Heart right ventricle (tissue), 16 donors: ENCODE data around the gene MAGOH. TPM values are rescaled to one million over a fixed set of nuclear protein-coding genes. Genes with fewer than 3 reads are reported as not detected.

ENCODE experiments used
- ATAC-seq, 8 donors: fragments of 200-7000 bp; cut with Tn5 transposase; one replicate each; pipeline ENCODE4 v1.9.1; 2020; ENCODE audit warnings: mild to moderate bottlenecking in 8 of 8, moderate library complexity in 8 of 8, moderate number of reproducible peaks in 1 of 8
- DNase-seq, 2 donors: peaks; one replicate each; pipeline ENCODE4 v3.0.0-alpha.2; 2020
- H3K27ac ChIP-seq, 10 donors: fragments of 200-600 bp; sonication (generic) in 2 of 10; one replicate each; pipeline versions ENCODE4 v1.5.0 to v1.8.0; 2020 to 2022; ENCODE audit warnings: mild to moderate bottlenecking in 3 of 10
- H3K27me3 ChIP-seq, 7 donors: fragments of 200-600 bp; one replicate each; pipeline ENCODE4 v1.8.0; 2021 to 2022; ENCODE audit warnings: mild to moderate bottlenecking in 2 of 7
- H3K36me3 ChIP-seq, 9 donors: fragments of 200-600 bp; sonication (generic) in 1 of 9; one replicate each; pipeline versions ENCODE4 v1.5.0 to v1.8.0; 2020 to 2022; ENCODE audit warnings: mild to moderate bottlenecking in 2 of 9
- H3K4me1 ChIP-seq, 9 donors: fragments of 200-600 bp; sonication (generic) in 1 of 9; one replicate each; pipeline versions ENCODE4 v1.5.0 to v1.8.0; 2020 to 2022; ENCODE audit warnings: mild to moderate bottlenecking in 4 of 9
- H3K4me3 ChIP-seq, 10 donors: fragments of 200-600 bp; sonication (generic) in 2 of 10; one replicate each; pipeline versions ENCODE4 v1.5.0 to v1.8.0; 2020 to 2022; ENCODE audit warnings: mild to moderate bottlenecking in 7 of 10, moderate library complexity in 2 of 10
- H3K9me3 ChIP-seq, 11 donors: fragments of 200-600 bp in 10 of 11; sonication (generic) in 2 of 11; one replicate each; pipeline versions ENCODE4 v1.5.0 to v1.8.0; 2013 to 2022; ENCODE audit warnings: mild to moderate bottlenecking in 2 of 11, control low read depth in 1 of 11, moderate library complexity in 1 of 11
- WGBS, 2 donors: extraction: QIAGEN DNeasy Blood & Tissue Kit; methylation state at CpG; one replicate each; pipeline ENCODE4 v1.1.7; 2013; ENCODE audit warnings: inconsistent platforms in 1 of 2; 5-methylcytosine and 5-hydroxymethylcytosine counted together
- intact Hi-C, 10 donors: fragments of 100-400 bp; cut with DNase I; formaldehyde crosslinking; loops; one replicate each; pipeline versions ENCODE4 v1.11.1 to v1.14.2; 2022
- polyA plus RNA-seq, 2 donors: library from polyadenylated mRNA; stranded (reverse); fragments of 200-250 nt; gene quantifications; one replicate each; pipeline ENCODE4 v1.2.3, GENCODE V29; 2013
- total RNA-seq, 10 donors: library from RNA; stranded (reverse); fragmentation: NEBNext Ultra II Directional in 3 of 10; extraction: Animal tissue kit (Norgen Biotek cat#: 25700) in 3 of 10; gene quantifications; one replicate each; pipeline versions ENCODE4 v1.2.1 to v1.2.4, GENCODE V29; 2021 to 2023
- TF ChIP-seq, protein P1 (sequence below), 9 donors: fragments of 200-600 bp; sonication (generic) in 2 of 9; IDR thresholded peaks; one replicate each; pipeline versions ENCODE4 v1.5.0 to v1.8.0; 2021 to 2022; ENCODE audit warnings: antibody characterized with exemption in 9 of 9, mild to moderate bottlenecking in 5 of 9, moderate library complexity in 1 of 9
- donor health status: Arrhythmogenic right ventricular cardiomyopathy.
- donor health status: ischemic (EF 13 %, LVEDD 7.1; RV severe dilation, severe dysfunction).
- donor health status: healthy with polysubstance abuse.
- donor health status: DM: no; HTN: yes; CAD: no.
- donor health status: DM: no; HTN: no; CAD: no.
- donor health status: ischemic (EF 25% LVEDD 6.9; RV normal size, moderate dysfunction).
- donor health status: ischemic (EF 25% LVEDD 5.7; RV mildly dilated, moderate dysfunction).
- donor health status: healthy.
- donor health status: DM: yes; HTN: yes; CAD: no.
- donor health status: Ischemic cardiomyopathy.
- donor health status: ischemic (EF 35%, LVEDD 5.7; RV mildly dilated, moderate dysfunction).
- donor health status: nonischemic (EF 11% LVEDD 7.7; RV severe dilation, severe dysfunction).
- donor health status: DM: yes; HTN: yes; CAD: no.
- donor health status: PGD.
- donor health status: ischemic (EF 29% LVEDD 5.4; RV normal size, mild dysfunction).
- donor health status: nonischemic (EF 23%, LVEDD 6.1; RV moderate dilation, normal function).

The MAGOH gene
- total and polyA plus RNA-seq, 12 donors = 17.3 to 67.3 (median 22.9) TPM

DNA sequence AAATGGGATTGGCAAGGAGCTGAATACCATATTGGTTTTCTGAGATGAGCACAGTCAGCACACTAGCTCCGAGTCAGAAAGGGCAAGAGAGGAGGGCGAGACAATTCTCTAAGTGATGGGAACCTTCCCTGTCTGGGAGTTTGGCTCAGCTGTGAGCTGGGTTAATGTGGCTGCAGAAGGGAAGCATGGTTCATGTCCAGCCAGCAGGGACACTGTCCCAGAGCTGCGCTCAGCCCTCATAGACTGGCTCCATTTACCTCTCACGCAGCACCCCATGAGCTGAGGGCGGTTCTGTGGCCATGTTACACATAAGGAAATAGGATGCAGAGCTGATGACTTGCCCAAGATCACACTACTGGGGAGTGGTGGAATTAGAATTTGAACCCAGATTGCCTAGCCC, 57.4 kb downstream of the MAGOH start:
- no peaks in the 10 kb centered on the region for H3K27me3 ChIP-seq
- WGBS, 2 donors = 94 to 96% methylated on average over 5 of the region's 5 CpGs
- no peak overlapping the region for H3K4me3 ChIP-seq
- peaks cover 0 to 4% (median 0%) of the 10 kb centered on the region in 11 donors for H3K9me3 ChIP-seq
- intact Hi-C loops = loop anchor here in 7 of 10 donors (5.0 to 10.0 kb wide), 8 partner anchors 116 to 486 kb away; partner anchors contain the start of genes COA7 (in 3 of the 7), ECHDC2 (in 2 of the 7), PODN (in 2 of the 7) and SCP2 (in 2 of the 7)
- H3K4me1 ChIP-seq = peaks cover 0 to 36% (median 14%) of the 10 kb centered on the region in 9 donors
- H3K27ac ChIP-seq = no peak overlapping the region
- TF ChIP-seq, protein P1, sequence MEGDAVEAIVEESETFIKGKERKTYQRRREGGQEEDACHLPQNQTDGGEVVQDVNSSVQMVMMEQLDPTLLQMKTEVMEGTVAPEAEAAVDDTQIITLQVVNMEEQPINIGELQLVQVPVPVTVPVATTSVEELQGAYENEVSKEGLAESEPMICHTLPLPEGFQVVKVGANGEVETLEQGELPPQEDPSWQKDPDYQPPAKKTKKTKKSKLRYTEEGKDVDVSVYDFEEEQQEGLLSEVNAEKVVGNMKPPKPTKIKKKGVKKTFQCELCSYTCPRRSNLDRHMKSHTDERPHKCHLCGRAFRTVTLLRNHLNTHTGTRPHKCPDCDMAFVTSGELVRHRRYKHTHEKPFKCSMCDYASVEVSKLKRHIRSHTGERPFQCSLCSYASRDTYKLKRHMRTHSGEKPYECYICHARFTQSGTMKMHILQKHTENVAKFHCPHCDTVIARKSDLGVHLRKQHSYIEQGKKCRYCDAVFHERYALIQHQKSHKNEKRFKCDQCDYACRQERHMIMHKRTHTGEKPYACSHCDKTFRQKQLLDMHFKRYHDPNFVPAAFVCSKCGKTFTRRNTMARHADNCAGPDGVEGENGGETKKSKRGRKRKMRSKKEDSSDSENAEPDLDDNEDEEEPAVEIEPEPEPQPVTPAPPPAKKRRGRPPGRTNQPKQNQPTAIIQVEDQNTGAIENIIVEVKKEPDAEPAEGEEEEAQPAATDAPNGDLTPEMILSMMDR (IDR thresholded peaks at IDR 0.05) = no peak
- no peaks in the 10 kb centered on the region for H3K36me3 ChIP-seq
- no peak for DNase-seq
- ATAC-seq = no peak

DNA sequence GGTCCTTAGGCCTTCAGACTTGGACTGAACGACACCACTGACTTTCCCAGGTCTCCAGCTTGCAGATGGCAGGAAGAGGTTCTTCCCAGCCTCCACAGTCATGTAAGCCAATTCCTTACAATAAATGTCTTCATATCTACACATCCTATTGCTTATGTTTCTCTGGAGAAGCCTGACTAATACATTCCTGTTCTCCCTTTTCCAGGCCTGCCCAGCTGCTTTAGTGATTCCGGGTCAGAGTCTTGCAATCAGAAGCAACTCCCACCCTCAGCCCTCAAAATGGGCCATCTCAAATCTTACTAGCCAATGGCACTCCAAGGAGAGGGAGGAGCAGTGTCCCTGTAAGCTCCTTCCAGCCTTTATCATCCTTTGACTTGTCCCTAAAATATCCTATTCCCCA, 58.1 kb downstream of the MAGOH start:
- no peak overlapping the region for H3K27ac ChIP-seq
- no peaks in the 10 kb centered on the region for H3K36me3 ChIP-seq
- TF ChIP-seq, protein P1 (IDR thresholded peaks at IDR 0.05) = no peak
- WGBS, 2 donors = 66 to 74% methylated on average over 2 of the region's 2 CpGs
- no peaks in the 10 kb centered on the region for H3K9me3 ChIP-seq
- no peak overlapping the region for H3K4me3 ChIP-seq
- no peaks in the 10 kb centered on the region for H3K27me3 ChIP-seq
- no peak for ATAC-seq
- peaks cover 0 to 36% (median 15%) of the 10 kb centered on the region in 9 donors for H3K4me1 ChIP-seq
- no peak for DNase-seq
- intact Hi-C loops = loop anchor here in 7 of 10 donors (5.0 to 10.0 kb wide), 8 partner anchors 115 to 485 kb away; partner anchors contain the start of genes COA7 (in 3 of the 7), ECHDC2 (in 2 of the 7), PODN (in 2 of the 7) and SCP2 (in 2 of the 7)

Other genes with a start within 250 kb of the MAGOH start
- gene PODN, start 176.3 kb downstream of the MAGOH start, total RNA-seq = 10 to 100 TPM; 11.2 to 27.4 (median 15.4) TPM
- 10 to 100 TPM; 11.4 to 17.3 TPM for gene PODN, start 176.3 kb downstream of the MAGOH start, polyA plus RNA-seq
- 1 to 10 TPM in 1 of 10 donors, under 1 TPM in 9; 0.12 to 2.0 (median 0.42) TPM for gene SLC1A7, start 95.9 kb downstream of the MAGOH start, total RNA-seq
- under 1 TPM; 0.04 to 0.66 TPM for gene SLC1A7, start 95.9 kb downstream of the MAGOH start, polyA plus RNA-seq
- 10 to 100 TPM; 29.3 to 48.7 (median 37.5) TPM for gene CPT2, start 41.7 kb downstream of the MAGOH start, total RNA-seq
- 10 to 100 TPM; 10.3 to 12.2 TPM for gene CPT2, start 41.7 kb downstream of the MAGOH start, polyA plus RNA-seq
- 10 to 100 TPM; 41.8 to 54.6 (median 48.4) TPM for gene CZIB, start 17.9 kb downstream of the MAGOH start, total RNA-seq
- gene CZIB, start 17.9 kb downstream of the MAGOH start, polyA plus RNA-seq = 10 to 100 TPM; 62.9 to 97.3 TPM
- 1 to 10 TPM; 1.7 to 4.7 (median 2.3) TPM for gene LRP8, start 89.6 kb upstream of the MAGOH start, total RNA-seq
- 1 to 10 TPM in 1 of 2 donors, under 1 TPM in 1; 0.37 to 1.1 TPM for gene LRP8, start 89.6 kb upstream of the MAGOH start, polyA plus RNA-seq
- not detected for gene DMRTB1, start 220.9 kb upstream of the MAGOH start, total RNA-seq
- not detected for gene DMRTB1, start 220.9 kb upstream of the MAGOH start, polyA plus RNA-seq